Muscle layer of duodenum (tissue), 2 donors: Measurements from ENCODE around the gene TBL2.
"Not testable (repeated sequence)": the region's sequence is repeated elsewhere in the genome, so short reads cannot be mapped to it uniquely, and the experiment has no call there.

Experiments used
- H3K27ac ChIP-seq: one replicate; pipeline ENCODE4 v1.7.0; 2013; ENCODE audit warnings: mild to moderate bottlenecking, low read length
- H3K27me3 ChIP-seq: one replicate; pipeline ENCODE4 v1.7.0; 2013; ENCODE audit warnings: low read depth, mild to moderate bottlenecking, control low read depth, low read length
- H3K36me3 ChIP-seq, 2 donors: one replicate each; pipeline ENCODE4 v1.7.0; 2013; ENCODE audit warnings: low read length in 2 of 2, control low read depth in 1 of 2, mild to moderate bottlenecking in 1 of 2; ENCODE audit not compliant: insufficient read depth in 2 of 2, control insufficient read depth in 1 of 2
- H3K4me1 ChIP-seq, 2 donors: one replicate each; pipeline ENCODE4 v1.7.0; 2013; ENCODE audit warnings: low read length in 2 of 2, mild to moderate bottlenecking in 2 of 2, control low read depth in 1 of 2, moderate library complexity in 1 of 2; ENCODE audit not compliant: insufficient read depth in 2 of 2, control insufficient read depth in 1 of 2
- H3K4me3 ChIP-seq, 2 donors: one replicate each; pipeline ENCODE4 v1.7.0; 2013; ENCODE audit warnings: low read length in 2 of 2, low read depth in 1 of 2, mild to moderate bottlenecking in 1 of 2
- H3K9me3 ChIP-seq, 2 donors: one replicate each; pipeline ENCODE4 v1.7.0; 2013; ENCODE audit warnings: low read length in 2 of 2, control low read depth in 1 of 2, mild to moderate bottlenecking in 1 of 2; ENCODE audit not compliant: control insufficient read depth in 1 of 2
- donor health status: healthy.

Gene TBL2

GRCh38 chr7:73578342-73579128 is at the start of gene TBL2:
Gene TBL2, minus strand, starts transcription at chr7:73578579. Its CDS starts 30 bp downstream, at chr7:73578549.
- Histone ChIP-seq H3K27ac (peak within 1 kb of the TSS; percentile 84), H3K9me3 (no peaks in the 10 kb centered on the region), H3K27me3 (no peaks in the 10 kb centered on the region), H3K36me3 (peaks cover 10 to 13% of the 10 kb centered on the region in 2 donors), H3K4me3 (peak within 1 kb of the TSS; percentile 92), H3K4me1 (peaks cover 0 to 16% of the 10 kb centered on the region in 2 donors)

GRCh38 chr7:73626814-73627213 is 48.4 kb upstream of the TBL2 start:
- Histone ChIP-seq H3K4me3 (no peak overlapping the region), H3K27me3 (peaks cover 16% of the 10 kb centered on the region), H3K36me3 (no peaks in the 10 kb centered on the region), H3K9me3 (no peaks in the 10 kb centered on the region), H3K4me1 (peaks cover 0 to 18% of the 10 kb centered on the region in 2 donors), H3K27ac (no peak overlapping the region)

- peaks cover 16% of the 10 kb centered on the region for H3K27me3 ChIP-seq
- H3K27ac ChIP-seq: no peak overlapping the region
- peaks cover 0 to 18% of the 10 kb centered on the region in 2 donors for H3K4me1 ChIP-seq
- no peaks in the 10 kb centered on the region for H3K36me3 ChIP-seq
- no peak overlapping the region for H3K4me3 ChIP-seq
- H3K9me3 ChIP-seq: no peaks in the 10 kb centered on the region
These were observed 46.9 kb upstream of the TBL2 start for GRCh38 chr7:73625276-73625675.

GRCh38 chr7:73624669-73625001 is 46.3 kb upstream of the TBL2 start:
- no peaks in the 10 kb centered on the region for H3K36me3 ChIP-seq
- no peak overlapping the region for H3K27ac ChIP-seq
- H3K27me3 ChIP-seq: peaks cover 16% of the 10 kb centered on the region

GRCh38 chr7:73623798-73624668 is 45.7 kb upstream of the TBL2 start, which contains the start of gene MLXIPL:
Gene MLXIPL, minus strand, starts transcription at chr7:73624522. Its CDS starts 30 bp downstream, at chr7:73624492.
- H3K9me3 ChIP-seq: no peaks in the 10 kb centered on the region
- peaks cover 16% of the 10 kb centered on the region for H3K27me3 ChIP-seq
- no peak within 1 kb of the TSS for H3K27ac ChIP-seq
- H3K36me3 ChIP-seq: no peaks in the 10 kb centered on the region
- H3K4me1 ChIP-seq: peaks cover 0 to 18% of the 10 kb centered on the region in 2 donors
- peak within 1 kb of the TSS; percentile 39 to 73 for H3K4me3 ChIP-seq

More at GRCh38 chr7:73624669-73625001, 46.3 kb upstream of the TBL2 start:
- H3K9me3 ChIP-seq: no peaks in the 10 kb centered on the region
- peak overlapping the region in 1 of 2 donors; percentile 73 for H3K4me3 ChIP-seq
- peaks cover 0 to 18% of the 10 kb centered on the region in 2 donors for H3K4me1 ChIP-seq

- H3K4me1 ChIP-seq: peaks cover 0 to 18% of the 10 kb centered on the region in 2 donors
- H3K36me3 ChIP-seq: no peaks in the 10 kb centered on the region
- H3K4me3 ChIP-seq: peak overlapping the region; percentile 46 to 73
- no peaks in the 10 kb centered on the region for H3K9me3 ChIP-seq
- no peak overlapping the region for H3K27ac ChIP-seq
- H3K27me3 ChIP-seq: peaks cover 16% of the 10 kb centered on the region
These were observed 44.8 kb upstream of the TBL2 start for GRCh38 chr7:73622909-73623797.

- Histone ChIP-seq H3K9me3 (no peaks in the 10 kb centered on the region), H3K27me3 (peaks cover 16% of the 10 kb centered on the region), H3K4me1 (peaks cover 0 to 18% of the 10 kb centered on the region in 2 donors), H3K4me3 (peak overlapping the region; percentile 46 to 73), H3K36me3 (no peaks in the 10 kb centered on the region), H3K27ac (no peak overlapping the region)
These were observed 44.1 kb upstream of the TBL2 start for GRCh38 chr7:73622527-73622908.

GRCh38 chr7:73621168-73622063 is 43.0 kb upstream of the TBL2 start:
- peaks cover 16% of the 10 kb centered on the region for H3K27me3 ChIP-seq
- H3K36me3 ChIP-seq: no peaks in the 10 kb centered on the region
- peaks cover 0 to 18% of the 10 kb centered on the region in 2 donors for H3K4me1 ChIP-seq
- H3K27ac ChIP-seq: no peak overlapping the region
- no peaks in the 10 kb centered on the region for H3K9me3 ChIP-seq
- no peak overlapping the region for H3K4me3 ChIP-seq

GRCh38 chr7:73619394-73619793 is 41.0 kb upstream of the TBL2 start:
- not testable (repeated sequence) for H3K36me3 ChIP-seq, H3K9me3 ChIP-seq, H3K27ac ChIP-seq, H3K4me3 ChIP-seq
- peaks cover 12% of the 10 kb centered on the region for H3K27me3 ChIP-seq
- H3K4me1 ChIP-seq: peaks cover 0 to 18% of the 10 kb centered on the region in 2 donors

GRCh38 chr7:73618538-73618937 is 40.2 kb upstream of the TBL2 start:
- no peak overlapping the region for H3K27ac ChIP-seq
- peaks cover 11% of the 10 kb centered on the region for H3K27me3 ChIP-seq
- H3K4me1 ChIP-seq: peaks cover 0 to 9% of the 10 kb centered on the region in 2 donors
- H3K9me3 ChIP-seq: no peaks in the 10 kb centered on the region
- no peaks in the 10 kb centered on the region for H3K36me3 ChIP-seq
- no peak overlapping the region for H3K4me3 ChIP-seq
